Activated CD8-positive, alpha-beta memory T cell treated with anti-CD3 and anti-CD28 coated beads for 4 hours (primary cell): ENCODE results near the gene SUSD6.
"Not testable (repeated sequence)": the region's sequence is repeated elsewhere in the genome, so short reads cannot be mapped to it uniquely, and the experiment has no call there.

Source experiments
- DNase-seq, 2 donors: peaks; one replicate each; pipeline ENCODE4 v3.0.0-alpha.2; 2020; ENCODE audit warnings: low read depth in 2 of 2

SUSD6 gene

GRCh38 chr14:69713209-69713781, 101.9 kb downstream of the SUSD6 start:
- no peak for DNase-seq

- no peak for DNase-seq
Observed at GRCh38 chr14:69713993-69714679, 102.7 kb downstream of the SUSD6 start.

- no peak for DNase-seq
Observed at GRCh38 chr14:69715725-69716477, 104.5 kb downstream of the SUSD6 start.

- DNase-seq, result peak in 1 of 2 donors; percentile 31
Observed at GRCh38 chr14:69716478-69717187, 105.2 kb downstream of the SUSD6 start.

- DNase-seq, result not testable (repeated sequence)
Observed at GRCh38 chr14:69718614-69719013, 107.2 kb downstream of the SUSD6 start.

GRCh38 chr14:69719501-69719951, 108.1 kb downstream of the SUSD6 start:
- DNase-seq, result no peak

- no peak for DNase-seq
Observed at GRCh38 chr14:69720912-69721311, 109.5 kb downstream of the SUSD6 start.

- peak; percentile 61 to 70 for DNase-seq
Observed at GRCh38 chr14:69726761-69727511, 115.5 kb downstream of the SUSD6 start.

- no peak for DNase-seq
Observed at GRCh38 chr14:69727860-69728259, 116.5 kb downstream of the SUSD6 start.

- not testable (repeated sequence) for DNase-seq
Observed at GRCh38 chr14:69731919-69732598, 120.7 kb downstream of the SUSD6 start.

- not testable (repeated sequence) for DNase-seq
Observed at GRCh38 chr14:69736405-69736804, 125.0 kb downstream of the SUSD6 start.

- no peak for DNase-seq
Observed at GRCh38 chr14:69741055-69741454, 129.7 kb downstream of the SUSD6 start.

GRCh38 chr14:69749956-69750355, 138.6 kb downstream of the SUSD6 start:
- DNase-seq, result no peak

GRCh38 chr14:69750495-69750894, 139.1 kb downstream of the SUSD6 start:
- DNase-seq, result no peak

GRCh38 chr14:69752773-69753172, 141.4 kb downstream of the SUSD6 start:
- no peak for DNase-seq

- no peak for DNase-seq
Observed at GRCh38 chr14:69753860-69754259, 142.5 kb downstream of the SUSD6 start.

- DNase-seq, result no peak
Observed at GRCh38 chr14:69754487-69754886, 143.1 kb downstream of the SUSD6 start.

- no peak for DNase-seq
Observed at GRCh38 chr14:69755296-69755695, 143.9 kb downstream of the SUSD6 start.

GRCh38 chr14:69755784-69756183, 144.4 kb downstream of the SUSD6 start:
- no peak for DNase-seq

- DNase-seq, result no peak
Observed at GRCh38 chr14:69756298-69756697, 144.9 kb downstream of the SUSD6 start.

- DNase-seq, result no peak
Observed at GRCh38 chr14:69760810-69761209, 149.4 kb downstream of the SUSD6 start.
